Measurements from ENCODE around the gene DLGAP4. TPM values are rescaled to one million over a fixed set of nuclear protein-coding genes. Genes with fewer than 3 reads are reported as not detected.

The DLGAP4 gene
- total RNA-seq, 1 experiment from 2014 or later = 40.3 TPM

DNA sequence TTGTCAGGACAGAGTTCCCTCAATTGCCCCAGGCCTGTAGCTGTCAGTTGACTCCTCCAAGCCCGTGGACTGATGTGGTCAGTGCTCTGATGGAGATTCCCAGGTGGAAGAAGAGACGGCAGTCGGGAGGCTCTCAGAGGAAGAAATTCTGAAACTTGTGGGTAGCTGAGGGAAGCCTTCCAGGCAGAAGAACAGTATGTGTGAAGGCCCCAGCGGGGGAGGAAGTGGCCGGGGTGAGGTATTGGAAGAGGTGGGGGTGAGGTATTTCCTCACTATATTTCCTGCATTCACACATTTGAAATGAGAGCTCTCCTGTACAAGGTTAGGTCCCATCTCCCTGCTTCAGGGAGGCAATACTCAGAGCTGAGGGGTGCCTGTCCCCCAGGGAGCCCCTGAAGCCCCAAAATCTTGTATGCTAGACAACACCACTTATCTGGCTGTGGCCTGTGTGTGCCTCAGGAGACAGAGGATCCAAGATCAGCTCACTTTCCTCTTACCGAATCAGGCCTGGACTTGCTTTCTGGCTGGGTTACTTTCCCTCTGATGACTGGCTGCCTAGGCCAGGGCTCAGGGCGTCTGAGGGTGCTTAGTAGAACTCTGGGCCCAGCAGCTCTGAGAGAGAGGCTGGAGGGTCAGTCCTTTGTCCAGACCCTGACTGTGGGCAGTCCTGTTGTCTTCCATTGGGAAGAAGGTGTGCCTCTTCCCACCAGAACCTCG lies 185.9 kb downstream of the DLGAP4 start:
- no peaks in the 10 kb centered on the region for H3K4me1 ChIP-seq (ENCODE audit: control insufficient read depth in 1 of 2, insufficient read depth in 2 of 2, low read length in 2 of 2)
- H4K20me1 ChIP-seq (ENCODE audit: insufficient read depth) = no peaks in the 10 kb centered on the region
- TF ChIP-seq ATF3 (IDR thresholded peaks at IDR 0.05) = no peak
- no peak for TF ChIP-seq REST (IDR thresholded peaks at IDR 0.05; ENCODE audit: low read depth)
- TF ChIP-seq MAX (IDR thresholded peaks at IDR 0.05) = no peak
- TF ChIP-seq SIN3A (IDR thresholded peaks at IDR 0.05; ENCODE audit: low read depth) = no peak
- TF ChIP-seq POLR2A (IDR thresholded peaks at IDR 0.05; ENCODE audit: borderline replicate concordance, extremely low read depth, insufficient read depth, insufficient read length) = no peak
- TF ChIP-seq ZBTB33 (IDR thresholded peaks at IDR 0.05; ENCODE audit: extremely low read depth, insufficient replicate concordance, low read length) = no peak
- TF ChIP-seq RAD21 (IDR thresholded peaks at IDR 0.05; ENCODE audit: low read depth) = no peak
- TF ChIP-seq EZH2 (IDR thresholded peaks at IDR 0.05) = no peak
- TF ChIP-seq YY1 (IDR thresholded peaks at IDR 0.05; ENCODE audit: extremely low read depth, insufficient replicate concordance, low read depth, low read length) = no peak
- no peak for TF ChIP-seq JUND (IDR thresholded peaks at IDR 0.05)
- TF ChIP-seq TCF7L2 (IDR thresholded peaks at IDR 0.05; ENCODE audit: borderline replicate concordance, extremely low read depth, insufficient read depth, insufficient read length) = no peak
- TF ChIP-seq ZNF274 (IDR thresholded peaks at IDR 0.05; ENCODE audit: low read depth, low read length) = no peak
- TF ChIP-seq, protein P1, sequence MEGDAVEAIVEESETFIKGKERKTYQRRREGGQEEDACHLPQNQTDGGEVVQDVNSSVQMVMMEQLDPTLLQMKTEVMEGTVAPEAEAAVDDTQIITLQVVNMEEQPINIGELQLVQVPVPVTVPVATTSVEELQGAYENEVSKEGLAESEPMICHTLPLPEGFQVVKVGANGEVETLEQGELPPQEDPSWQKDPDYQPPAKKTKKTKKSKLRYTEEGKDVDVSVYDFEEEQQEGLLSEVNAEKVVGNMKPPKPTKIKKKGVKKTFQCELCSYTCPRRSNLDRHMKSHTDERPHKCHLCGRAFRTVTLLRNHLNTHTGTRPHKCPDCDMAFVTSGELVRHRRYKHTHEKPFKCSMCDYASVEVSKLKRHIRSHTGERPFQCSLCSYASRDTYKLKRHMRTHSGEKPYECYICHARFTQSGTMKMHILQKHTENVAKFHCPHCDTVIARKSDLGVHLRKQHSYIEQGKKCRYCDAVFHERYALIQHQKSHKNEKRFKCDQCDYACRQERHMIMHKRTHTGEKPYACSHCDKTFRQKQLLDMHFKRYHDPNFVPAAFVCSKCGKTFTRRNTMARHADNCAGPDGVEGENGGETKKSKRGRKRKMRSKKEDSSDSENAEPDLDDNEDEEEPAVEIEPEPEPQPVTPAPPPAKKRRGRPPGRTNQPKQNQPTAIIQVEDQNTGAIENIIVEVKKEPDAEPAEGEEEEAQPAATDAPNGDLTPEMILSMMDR (IDR thresholded peaks at IDR 0.05 in 2 of 3, conservative IDR thresholded peaks at IDR 0.05 in 1 of 3; ENCODE audit: borderline replicate concordance in 1 of 3, insufficient read depth in 1 of 3, low read depth in 2 of 3, low read length in 2 of 3) = no peak
- no peak for TF ChIP-seq ELF1 (IDR thresholded peaks at IDR 0.05; ENCODE audit: borderline replicate concordance, low read depth)
- no peak for TF ChIP-seq SP1 (IDR thresholded peaks at IDR 0.05; ENCODE audit: low read depth)
- TF ChIP-seq FOSL1 (IDR thresholded peaks at IDR 0.05; ENCODE audit: low read depth) = no peak
- TF ChIP-seq ZFX (IDR thresholded peaks at IDR 0.05) = no peak
- no peak overlapping the region for H3K9ac ChIP-seq (ENCODE audit: low read length)
- no peak overlapping the region for H3K27ac ChIP-seq (ENCODE audit: low read depth, low read length)
- H3K9me3 ChIP-seq (ENCODE audit: control insufficient read depth in 1 of 2, insufficient read depth in 1 of 2, low read depth in 1 of 2, low read length in 2 of 2) = no peaks in the 10 kb centered on the region
- DNase-seq (ENCODE audit: low read depth, low spot score) (no peak), ATAC-seq (no peak)
- no peaks in the 10 kb centered on the region for H3K27me3 ChIP-seq (ENCODE audit: insufficient read depth, low read length)
- H3K79me2 ChIP-seq (ENCODE audit: insufficient read depth, low read length) = peaks cover 5% of the 10 kb centered on the region; the same call in 1 of the 2 replicates
- no peaks in the 10 kb centered on the region for H3K9me2 ChIP-seq (ENCODE audit: insufficient read depth)
- RAD21 ChIA-PET (ENCODE audit: low non-redundant PET in 1 of 2, low total read pairs in 2 of 2, uncharacterized antibody in 2 of 2, unreplicated experiment in 2 of 2) = no interaction called here
- H2AFZ ChIP-seq (ENCODE audit: low read depth, low read length, poor library complexity, severe bottlenecking) = no peak overlapping the region
- no peak overlapping the region for H3K4me2 ChIP-seq (ENCODE audit: low read length)
- POLR2A ChIA-PET = no interaction called here
- intact Hi-C loops (cut with micrococcal nuclease) = no loop called here
- CTCF ChIA-PET = interaction anchor here (0.8 kb wide), 1 partner anchor 14 kb away, joined by 3 read pairs; no protein-coding TSS in a partner anchor
- no peaks in the 10 kb centered on the region; a peak in 1 of 4 replicates for H3K36me3 ChIP-seq (ENCODE audit: control insufficient read depth in 1 of 2, insufficient read depth in 2 of 2, low read length in 2 of 2)
- H3K4me3 ChIP-seq (replicated peaks in 1 of 2; ENCODE audit: low read depth in 1 of 2, low read length in 2 of 2) = no peak overlapping the region
- no TSS peak for BruUV-seq (replicated peaks)
